ENCODE data around the gene ERGIC1.

DNA sequence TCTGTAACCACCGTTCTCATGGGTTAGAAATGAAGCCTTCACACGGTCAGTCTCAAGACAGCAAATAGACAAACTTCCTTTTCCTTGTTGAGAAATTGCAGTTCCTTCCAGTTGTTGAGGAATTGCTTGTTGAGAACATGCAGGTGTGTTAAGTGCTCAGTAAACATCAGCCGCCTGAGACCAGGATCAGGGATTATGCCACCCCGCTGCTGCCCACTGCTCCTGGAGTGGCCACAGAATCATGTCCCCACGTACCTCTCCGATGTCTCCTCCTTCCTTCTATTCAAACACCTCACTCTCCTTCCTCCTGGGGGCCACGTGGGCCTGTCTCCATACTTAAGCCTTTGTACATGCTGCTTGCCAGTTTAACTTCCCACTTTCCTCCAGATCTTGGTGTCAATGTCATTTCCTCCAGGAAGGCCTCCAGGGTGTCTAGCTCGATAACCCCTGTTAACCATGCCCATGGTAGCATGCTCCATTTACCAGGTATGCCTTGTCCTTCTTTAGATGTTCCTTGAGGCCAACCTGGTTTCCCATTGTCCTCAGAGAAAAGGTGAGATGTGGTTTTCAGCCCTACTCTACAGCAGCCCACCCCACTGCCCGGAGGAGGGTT, 91.4 kb downstream of the ERGIC1 start:
- TF ChIP-seq CTCF (IDR thresholded peaks at IDR 0.05) (no peak), EP300 (IDR thresholded peaks at IDR 0.05) (no peak), POLR2A (IDR thresholded peaks at IDR 0.05) (no peak)

Measured in tibial nerve (tissue), 4 donors.